GM08714 (cell line): ENCODE results near the gene KRT82.

ENCODE experiments used
- H3K4me3 ChIP-seq: fragments of 200-500 bp; sonication (Bioruptor generic); 2 replicates; pipeline ENCODE4 v1.5.1; 2014; ENCODE audit warnings: mild to moderate bottlenecking, low read length, inconsistent platforms
- ZNF274 ChIP-seq: IDR thresholded peaks from 2 replicates; pipeline ENCODE4 v1.6.1; 2012; ENCODE audit warnings: mild to moderate bottlenecking, low read depth, low read length

Gene KRT82

DNA sequence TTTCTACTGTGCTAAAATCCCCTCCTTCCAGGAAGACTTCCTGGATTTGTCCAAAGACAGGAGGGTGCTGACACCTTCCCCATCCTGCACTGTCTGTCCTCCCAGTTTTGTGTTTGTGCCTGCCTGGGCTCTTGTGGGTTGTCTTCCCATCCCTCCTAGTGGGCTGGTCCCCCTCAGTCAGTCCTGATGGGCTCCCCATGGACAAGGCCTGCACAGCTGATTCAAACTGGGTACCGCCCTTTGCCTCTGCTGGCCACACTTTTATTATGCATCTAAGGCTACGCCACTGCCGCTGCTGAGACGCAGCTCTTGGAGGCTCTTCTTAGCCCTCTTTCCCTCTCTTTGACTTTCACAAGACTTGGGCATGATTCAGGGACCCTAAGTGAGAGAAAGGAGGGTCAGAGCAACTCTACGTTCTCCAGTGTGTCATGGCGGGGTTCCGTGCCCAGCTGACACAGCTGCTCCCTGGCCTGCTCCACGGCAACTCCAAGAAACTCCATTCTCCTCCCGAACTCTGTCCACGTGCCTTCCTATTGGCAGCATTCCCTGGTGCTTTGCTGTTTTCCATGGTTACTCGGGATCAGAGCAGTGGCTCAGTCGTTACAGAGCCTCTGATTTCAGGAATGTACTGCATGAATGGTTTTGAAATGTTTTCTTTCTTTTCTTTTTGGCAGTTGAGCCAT lies 35.1 kb downstream of the KRT82 start:
- H3K4me3 ChIP-seq = no peak overlapping the region
- no peak for TF ChIP-seq ZNF274

- TF ChIP-seq ZNF274 = no peak
- no peak overlapping the region for H3K4me3 ChIP-seq
These were observed 36.3 kb downstream of the KRT82 start for GRCh38 chr12:52369809-52370208.

DNA sequence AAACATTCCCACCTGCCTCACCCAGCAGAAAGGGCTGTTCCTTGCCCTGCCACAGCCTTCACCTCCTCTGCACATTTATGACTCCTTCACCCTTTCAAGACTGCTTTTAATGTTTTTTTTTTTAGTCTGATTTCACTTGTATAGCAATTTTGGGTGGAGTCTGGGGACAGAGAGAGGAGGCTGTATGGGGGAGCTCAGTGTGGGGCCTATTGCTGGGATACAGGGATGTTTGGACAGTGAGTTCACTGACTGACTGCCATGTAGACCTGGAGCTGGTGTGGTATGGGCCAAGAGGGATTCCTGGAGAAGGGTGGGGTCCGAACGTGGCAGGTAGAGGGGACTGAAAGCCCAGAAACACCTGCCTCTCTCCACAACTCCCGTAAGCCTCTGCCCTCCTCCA lies 36.9 kb downstream of the KRT82 start:
- TF ChIP-seq ZNF274 = no peak
- H3K4me3 ChIP-seq = no peak overlapping the region

DNA sequence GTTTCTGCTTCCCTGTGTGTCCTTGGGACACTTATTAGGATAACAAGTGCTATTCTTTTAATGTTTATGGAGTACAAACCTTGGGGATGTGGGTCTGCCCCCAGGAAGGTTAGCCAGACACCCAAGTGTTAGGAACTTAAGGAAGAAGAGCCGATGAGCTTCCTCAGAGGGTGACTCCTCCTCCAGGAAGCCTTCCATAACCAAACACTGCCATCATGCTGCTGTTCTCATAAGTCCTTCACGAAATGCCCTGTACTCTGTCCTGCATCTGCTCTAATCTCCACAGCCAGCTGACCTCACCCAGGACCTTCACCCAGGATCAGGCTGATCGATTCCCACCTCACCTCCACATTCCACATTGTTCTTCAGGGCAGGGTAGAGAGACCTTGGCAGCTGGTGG lies 37.6 kb downstream of the KRT82 start:
- H3K4me3 ChIP-seq = no peak overlapping the region
- TF ChIP-seq ZNF274 = no peak

- no peak for TF ChIP-seq ZNF274
- H3K4me3 ChIP-seq = no peak overlapping the region
These were observed 38.3 kb downstream of the KRT82 start for GRCh38 chr12:52367876-52368275.

GRCh38 chr12:52366738-52367485 lies 39.2 kb downstream of the KRT82 start, which contains the start of gene KRT85:
KRT85 (minus strand) TSS chr12:52367481; CDS start chr12:52367405, 76 bp downstream.
- no peak for TF ChIP-seq ZNF274
- H3K4me3 ChIP-seq = no peak within 1 kb of the TSS

DNA sequence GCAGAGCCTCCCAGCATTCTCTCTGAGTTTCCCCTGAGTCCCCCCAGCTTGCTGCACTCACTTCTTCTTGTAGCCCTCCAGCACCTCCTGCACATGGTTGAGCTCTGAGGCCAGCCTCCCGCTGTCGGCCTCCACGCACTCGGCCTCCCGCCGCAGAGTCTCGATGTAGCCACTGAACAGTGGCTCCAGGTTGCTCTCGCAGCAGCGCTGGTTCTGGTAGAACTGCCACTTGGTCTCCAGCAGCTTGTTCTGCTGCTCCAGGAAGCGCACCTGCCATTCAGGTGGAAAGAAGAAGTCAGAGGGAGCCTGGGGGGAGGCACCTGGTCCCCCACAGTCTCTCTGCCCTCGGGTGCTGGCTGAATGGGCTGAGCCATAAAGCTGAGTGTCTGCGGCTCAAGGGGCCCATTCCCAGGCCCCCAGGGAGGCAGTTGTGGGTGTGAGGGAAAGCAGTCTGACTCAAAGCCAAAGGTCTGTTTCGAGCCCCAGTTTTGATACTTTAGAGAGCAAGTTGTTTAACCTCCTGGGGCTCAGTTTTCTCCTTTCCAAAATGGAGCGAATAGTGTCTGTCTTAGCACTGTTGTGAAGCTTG lies 41.1 kb downstream of the KRT82 start:
- H3K4me3 ChIP-seq = no peak overlapping the region
- no peak for TF ChIP-seq ZNF274

DNA sequence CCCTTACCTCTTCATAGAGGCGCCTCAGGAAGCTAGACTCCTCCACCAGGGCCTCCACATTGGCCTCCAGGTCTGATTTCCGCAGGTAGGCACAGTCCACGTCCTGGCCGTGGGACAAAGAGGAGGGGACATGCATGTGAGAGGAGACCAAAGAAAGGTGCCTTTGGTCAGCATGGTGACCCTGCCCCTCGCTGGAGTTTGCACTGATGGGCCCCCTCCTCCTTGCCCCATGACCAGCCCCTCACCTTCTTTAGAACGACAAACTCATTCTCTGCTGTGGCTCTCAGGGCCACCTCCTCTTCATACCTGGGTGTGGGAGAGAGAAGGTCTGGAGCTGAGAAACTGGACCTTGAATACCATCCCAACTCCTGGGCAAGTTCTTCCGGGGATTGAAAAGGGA lies 42.1 kb downstream of the KRT82 start:
- H3K4me3 ChIP-seq = no peak overlapping the region
- TF ChIP-seq ZNF274 = no peak

- no peak overlapping the region for H3K4me3 ChIP-seq
- no peak for TF ChIP-seq ZNF274
These were observed 42.9 kb downstream of the KRT82 start for GRCh38 chr12:52363111-52363679.

DNA sequence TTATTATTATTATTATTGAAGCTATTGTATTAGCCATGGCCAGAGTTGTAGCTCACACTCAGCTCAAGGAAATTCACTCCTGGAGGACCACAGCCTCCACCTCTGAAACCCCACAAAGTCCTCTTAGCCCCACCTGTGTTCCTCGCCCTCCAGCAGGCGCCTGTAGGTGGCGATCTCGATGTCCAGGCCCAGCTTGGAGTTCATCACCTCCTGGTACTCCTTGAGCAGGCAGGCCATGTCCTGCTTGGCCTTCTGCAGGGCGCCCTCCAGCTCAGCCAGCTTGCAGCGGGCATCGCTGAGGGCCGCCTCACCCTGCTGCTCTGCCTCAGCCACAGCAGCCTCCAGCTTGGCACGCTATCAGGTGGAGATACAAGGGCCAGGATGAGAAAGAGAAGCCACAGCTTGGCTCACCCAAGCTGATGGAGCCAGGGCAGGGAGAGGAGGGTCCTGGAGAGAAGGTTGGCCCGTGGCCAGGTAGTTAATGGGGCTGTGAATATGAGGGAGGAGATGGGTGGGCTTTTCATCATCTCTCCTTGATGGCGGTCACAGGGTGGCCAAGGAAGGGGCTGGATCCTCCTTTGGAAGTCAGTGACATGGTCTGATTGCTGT lies 43.9 kb downstream of the KRT82 start:
- no peak overlapping the region for H3K4me3 ChIP-seq
- no peak for TF ChIP-seq ZNF274

DNA sequence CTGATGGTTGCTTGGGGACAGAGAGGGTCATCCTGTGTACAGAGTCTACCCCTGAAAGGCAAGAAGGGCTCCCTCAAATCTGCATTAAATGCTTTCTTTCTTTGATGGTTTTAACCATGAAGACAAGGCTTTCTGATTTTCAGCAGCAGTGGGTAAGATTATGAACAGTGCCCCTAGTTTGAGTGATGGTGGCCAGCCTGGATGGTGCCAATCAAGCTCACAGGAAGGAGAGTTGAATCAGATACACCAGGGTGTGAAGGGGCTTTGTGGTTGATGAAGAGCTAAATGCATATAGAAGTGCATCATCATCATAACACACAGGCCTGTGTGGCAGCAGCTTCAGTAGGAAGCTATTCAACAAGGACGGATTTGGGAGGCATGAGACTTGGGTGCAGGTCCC lies 44.6 kb downstream of the KRT82 start:
- TF ChIP-seq ZNF274 = no peak
- no peak overlapping the region for H3K4me3 ChIP-seq

- no peak for TF ChIP-seq ZNF274
- H3K4me3 ChIP-seq = no peak overlapping the region
These were observed 45.4 kb downstream of the KRT82 start for GRCh38 chr12:52360663-52361271.

DNA sequence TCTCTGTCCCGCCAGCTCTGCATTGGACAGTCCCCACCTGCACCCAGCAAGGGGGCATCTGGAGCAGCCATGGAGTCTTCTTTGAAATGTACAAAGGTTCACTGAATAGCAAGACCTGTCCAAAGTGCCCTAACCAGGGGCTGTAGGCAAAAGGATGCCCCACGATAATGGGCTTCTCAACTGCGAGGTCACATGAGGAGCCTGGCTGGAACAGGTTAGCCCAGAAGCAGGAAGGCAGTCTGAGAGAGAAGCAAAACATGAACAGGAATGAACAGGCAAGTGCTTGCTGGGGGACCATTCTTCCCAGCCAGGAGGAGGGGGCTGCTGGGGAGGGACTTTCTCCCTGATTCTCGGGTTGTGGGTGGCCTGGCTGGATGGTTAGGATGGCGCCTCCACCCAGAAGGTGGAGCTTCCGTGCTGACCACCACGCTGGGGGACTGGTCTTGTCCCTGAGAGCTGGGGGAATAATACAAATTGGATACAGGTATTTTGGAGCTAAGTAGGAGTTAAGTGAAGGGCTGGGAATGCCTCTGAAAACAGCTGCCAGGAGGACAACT lies 46.0 kb downstream of the KRT82 start:
- TF ChIP-seq ZNF274 = no peak
- no peak overlapping the region for H3K4me3 ChIP-seq
